Activated B cell treated with CpG ODN at 0.5 μM for 24 hours (primary cell): Measurements from ENCODE around the gene ITPRIPL1. TPM values are rescaled to one million over a fixed set of nuclear protein-coding genes. Genes with fewer than 3 reads are reported as not detected.

Source experiments
- ATAC-seq: fragments of 200-7000 bp; cut with Tn5 transposase; one replicate; pipeline ENCODE4 v1.10.0; 2021; ENCODE audit warnings: low read depth, mild to moderate bottlenecking, moderate library complexity
- CTCF ChIA-PET: fragments of 350-600 bp; sonication (Branson Sonifier 250); formaldehyde crosslinking; loops from one replicate; lab custom pipeline; 2021; ENCODE audit warnings: antibody characterized with exemption; lab: Charles Lee
- POLR2A ChIA-PET: fragments of 350-600 bp; sonication (Branson Sonifier 250); formaldehyde crosslinking; loops from one replicate; lab custom pipeline; 2021; ENCODE audit warnings: antibody characterized with exemption; lab: Charles Lee
- DNase-seq: peaks from one replicate; pipeline ENCODE4 v3.0.0; 2022
- H3K27ac Mint-ChIP-seq: one replicate; pipeline ENCODE4 v1.8.0; 2020; ENCODE audit warnings: mixed read lengths
- H3K27me3 Mint-ChIP-seq: one replicate; pipeline ENCODE4 v1.8.0; 2021; ENCODE audit warnings: mixed read lengths
- H3K36me3 Mint-ChIP-seq: one replicate; pipeline ENCODE4 v1.8.0; 2021; ENCODE audit warnings: low read depth, mixed read lengths
- H3K4me1 Mint-ChIP-seq: one replicate; pipeline ENCODE4 v1.8.0; 2021; ENCODE audit warnings: mixed read lengths
- H3K4me3 Mint-ChIP-seq: one replicate; pipeline ENCODE4 v1.8.0; 2020; ENCODE audit warnings: mild to moderate bottlenecking, mixed read lengths
- H3K9me3 Mint-ChIP-seq: one replicate; pipeline ENCODE4 v1.8.0; 2020; ENCODE audit warnings: mixed read lengths
- intact Hi-C: fragments of 100-400 bp; cut with micrococcal nuclease; formaldehyde crosslinking; loops from one replicate; pipeline ENCODE4 v1.15.1; 2024
- total RNA-seq: library from RNA; stranded (reverse); gene quantifications from 2 replicates; pipeline ENCODE4 v1.2.3, GENCODE V29; 2022
- TF ChIP-seq, protein P1 (sequence below): fragments of 200-600 bp; IDR thresholded peaks from one replicate; pipeline ENCODE4 v1.8.0; 2022; ENCODE audit warnings: antibody characterized with exemption, mild to moderate bottlenecking

Gene ITPRIPL1
- total RNA-seq, 1 donor from 2014 or later = 4.4 TPM

DNA sequence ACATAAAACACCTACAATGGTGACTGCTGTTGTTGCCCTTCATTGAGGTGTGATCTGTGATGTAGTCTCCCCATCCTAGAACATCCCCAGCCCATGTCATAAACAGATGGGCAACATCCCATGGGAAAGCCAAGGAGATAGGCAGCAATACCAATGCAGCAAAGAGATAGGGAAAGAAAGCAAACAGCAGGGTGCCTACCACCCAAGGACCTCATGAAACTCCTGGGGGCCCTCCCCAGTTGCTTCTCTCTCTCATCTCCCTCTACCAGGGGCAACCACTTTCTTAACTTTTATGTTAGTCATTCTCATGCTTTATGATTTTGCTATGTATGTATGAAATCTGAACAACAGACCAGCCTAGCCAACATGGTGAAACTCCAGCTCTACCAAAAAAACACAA lies 8.1 kb upstream of the ITPRIPL1 start:
- H3K36me3 Mint-ChIP-seq = peaks cover 4% of the 10 kb centered on the region
- POLR2A ChIA-PET = no interaction called here
- no peaks in the 10 kb centered on the region for H3K27me3 Mint-ChIP-seq
- CTCF ChIA-PET = no interaction called here
- DNase-seq (no peak), ATAC-seq (no peak)
- peaks cover 38% of the 10 kb centered on the region for H3K4me1 Mint-ChIP-seq
- intact Hi-C loops = no loop called here
- H3K27ac Mint-ChIP-seq = no peak overlapping the region
- no peaks in the 10 kb centered on the region for H3K9me3 Mint-ChIP-seq
- TF ChIP-seq, protein P1, sequence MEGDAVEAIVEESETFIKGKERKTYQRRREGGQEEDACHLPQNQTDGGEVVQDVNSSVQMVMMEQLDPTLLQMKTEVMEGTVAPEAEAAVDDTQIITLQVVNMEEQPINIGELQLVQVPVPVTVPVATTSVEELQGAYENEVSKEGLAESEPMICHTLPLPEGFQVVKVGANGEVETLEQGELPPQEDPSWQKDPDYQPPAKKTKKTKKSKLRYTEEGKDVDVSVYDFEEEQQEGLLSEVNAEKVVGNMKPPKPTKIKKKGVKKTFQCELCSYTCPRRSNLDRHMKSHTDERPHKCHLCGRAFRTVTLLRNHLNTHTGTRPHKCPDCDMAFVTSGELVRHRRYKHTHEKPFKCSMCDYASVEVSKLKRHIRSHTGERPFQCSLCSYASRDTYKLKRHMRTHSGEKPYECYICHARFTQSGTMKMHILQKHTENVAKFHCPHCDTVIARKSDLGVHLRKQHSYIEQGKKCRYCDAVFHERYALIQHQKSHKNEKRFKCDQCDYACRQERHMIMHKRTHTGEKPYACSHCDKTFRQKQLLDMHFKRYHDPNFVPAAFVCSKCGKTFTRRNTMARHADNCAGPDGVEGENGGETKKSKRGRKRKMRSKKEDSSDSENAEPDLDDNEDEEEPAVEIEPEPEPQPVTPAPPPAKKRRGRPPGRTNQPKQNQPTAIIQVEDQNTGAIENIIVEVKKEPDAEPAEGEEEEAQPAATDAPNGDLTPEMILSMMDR = no peak
- no peak overlapping the region for H3K4me3 Mint-ChIP-seq

DNA sequence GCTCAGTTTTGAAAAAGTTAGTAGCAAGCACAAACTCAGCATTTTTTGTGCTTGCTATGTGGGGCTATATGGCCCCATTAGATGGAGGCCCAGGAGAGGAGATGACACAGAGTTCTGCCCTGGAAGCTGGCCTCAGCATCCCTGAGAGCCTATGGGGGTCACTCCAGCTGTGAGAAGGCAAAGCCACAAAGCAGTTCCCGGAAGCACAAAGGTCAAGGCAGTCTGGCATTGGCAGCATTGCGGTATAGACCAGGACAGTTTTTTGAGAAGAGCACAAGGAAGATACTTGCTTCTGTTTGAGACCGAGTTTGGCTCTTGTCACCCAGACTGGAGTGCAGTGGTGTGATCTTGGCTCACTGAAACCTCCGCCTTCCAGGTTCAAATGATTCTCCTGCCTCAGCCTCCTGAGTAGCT lies 7.5 kb upstream of the ITPRIPL1 start:
- Mint-ChIP-seq H3K27me3 (no peaks in the 10 kb centered on the region), H3K27ac (peak overlapping the region; percentile 41), H3K9me3 (no peaks in the 10 kb centered on the region), H3K36me3 (peaks cover 4% of the 10 kb centered on the region), H3K4me1 (peaks cover 41% of the 10 kb centered on the region), H3K4me3 (no peak overlapping the region)
- intact Hi-C loops = no loop called here
- CTCF ChIA-PET = no interaction called here
- TF ChIP-seq, protein P1 = no peak
- no peak for ATAC-seq
- no peak for DNase-seq
- POLR2A ChIA-PET = no interaction called here

DNA sequence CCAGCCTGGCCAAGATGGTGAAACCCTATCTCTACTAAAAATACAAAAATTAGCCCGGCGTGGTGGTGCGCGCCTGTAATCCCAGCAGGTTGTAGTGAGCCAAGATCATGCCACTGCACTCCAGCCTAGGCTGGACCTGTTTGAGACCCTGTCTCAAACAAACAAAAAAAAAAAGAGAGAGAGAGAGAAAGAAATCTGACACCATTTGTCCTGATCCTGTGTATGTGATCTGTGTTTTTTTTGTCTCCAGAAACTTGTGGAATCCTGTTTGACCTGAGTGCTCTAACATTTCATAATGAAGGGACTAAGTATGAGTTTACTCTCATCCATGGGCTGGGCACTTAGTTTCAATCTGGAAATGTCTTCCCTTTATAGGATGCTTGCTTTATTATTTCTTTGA lies 6.4 kb upstream of the ITPRIPL1 start:
- ChIA-PET POLR2A (interaction anchor here (0.8 to 9.0 kb wide), 3 partner anchors 13 to 17 kb away, joined by 5 to 115 read pairs (median 44); partner anchors contain the start of genes NCAPH and SNRNP200), CTCF (no interaction called here)
- peak overlapping the region; percentile 16 for H3K27ac Mint-ChIP-seq
- TF ChIP-seq, protein P1 = no peak
- intact Hi-C loops = no loop called here
- no peak overlapping the region for H3K4me3 Mint-ChIP-seq
- ATAC-seq = no peak
- H3K27me3 Mint-ChIP-seq = no peaks in the 10 kb centered on the region
- no peaks in the 10 kb centered on the region for H3K9me3 Mint-ChIP-seq
- peaks cover 47% of the 10 kb centered on the region for H3K4me1 Mint-ChIP-seq
- peaks cover 4% of the 10 kb centered on the region for H3K36me3 Mint-ChIP-seq
- no peak for DNase-seq

DNA sequence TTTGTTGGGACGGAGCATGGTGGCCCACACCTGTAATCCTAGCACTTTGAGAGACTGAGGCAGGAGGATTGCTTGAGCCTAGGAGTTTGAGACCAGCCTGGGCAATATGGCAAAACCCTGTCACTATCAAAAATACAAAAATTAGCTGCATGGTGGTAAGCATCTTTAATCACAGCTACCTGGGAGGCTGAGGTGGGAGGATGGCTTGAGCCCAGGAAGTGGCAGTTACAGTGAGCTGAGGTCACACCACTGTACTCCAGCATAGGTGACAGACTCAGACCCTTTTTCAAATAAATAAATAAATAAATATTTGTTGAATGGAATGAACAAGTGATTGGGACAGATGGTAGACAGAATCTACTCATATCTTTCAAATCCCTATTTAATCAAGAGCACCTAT lies 5.7 kb upstream of the ITPRIPL1 start:
- no peak for ATAC-seq
- Mint-ChIP-seq H3K4me3 (no peak overlapping the region), H3K9me3 (no peaks in the 10 kb centered on the region), H3K27me3 (no peaks in the 10 kb centered on the region), H3K4me1 (peaks cover 51% of the 10 kb centered on the region), H3K27ac (no peak overlapping the region), H3K36me3 (peaks cover 4% of the 10 kb centered on the region)
- POLR2A ChIA-PET = interaction anchor here (0.7 to 9.0 kb wide), 5 partner anchors 13 to 328 kb away, joined by 3 to 115 read pairs (median 5); partner anchors contain the start of genes ANKRD36C, NCAPH and SNRNP200
- intact Hi-C loops = no loop called here
- no peak for DNase-seq
- CTCF ChIA-PET = no interaction called here
- TF ChIP-seq, protein P1 = no peak

DNA sequence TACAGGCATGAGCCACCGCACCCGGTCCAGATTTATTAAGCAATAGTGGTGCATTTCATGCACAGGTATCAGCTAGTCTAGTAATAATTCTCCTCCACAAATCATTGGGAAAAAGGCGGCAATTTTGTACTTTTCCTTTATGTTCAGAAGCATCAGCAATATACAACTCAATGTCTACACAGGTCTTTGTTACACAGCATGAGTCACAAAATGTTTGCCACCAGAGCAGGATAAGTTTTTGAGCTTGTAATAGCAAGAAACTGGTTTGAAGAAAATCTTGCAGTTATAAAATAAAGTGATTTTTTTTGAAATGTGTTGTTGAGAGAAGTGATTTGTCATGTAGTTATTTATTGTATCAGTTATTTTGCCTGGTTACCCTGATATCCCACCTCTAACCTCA lies 4.8 kb upstream of the ITPRIPL1 start:
- peaks cover 4% of the 10 kb centered on the region for H3K36me3 Mint-ChIP-seq
- DNase-seq (no peak), ATAC-seq (no peak)
- H3K9me3 Mint-ChIP-seq = no peaks in the 10 kb centered on the region
- H3K27ac Mint-ChIP-seq = peak overlapping the region; percentile 85
- ChIA-PET POLR2A (interaction anchor here (0.6 to 9.0 kb wide), 11 partner anchors 9 to 488 kb away, joined by 3 to 115 read pairs (median 5); partner anchors contain the start of genes CIAO1, NCAPH and SNRNP200), CTCF (interaction anchor here (0.7 to 1.9 kb wide), 3 partner anchors 15 to 204 kb away, joined by 3 to 5 read pairs (median 4); partner anchors contain the start of gene ADRA2B)
- TF ChIP-seq, protein P1 = no peak
- peak overlapping the region; percentile 94 for H3K4me3 Mint-ChIP-seq
- peaks cover 55% of the 10 kb centered on the region for H3K4me1 Mint-ChIP-seq
- intact Hi-C loops = loop anchor here (1.0 to 5.0 kb wide), 5 partner anchors 8 to 217 kb away; partner anchors contain the start of genes ARID5A, CIAO1, DUSP2 and TMEM127
- H3K27me3 Mint-ChIP-seq = no peaks in the 10 kb centered on the region
